ENCODE results near the gene RRAGD.

The RRAGD gene

DNA sequence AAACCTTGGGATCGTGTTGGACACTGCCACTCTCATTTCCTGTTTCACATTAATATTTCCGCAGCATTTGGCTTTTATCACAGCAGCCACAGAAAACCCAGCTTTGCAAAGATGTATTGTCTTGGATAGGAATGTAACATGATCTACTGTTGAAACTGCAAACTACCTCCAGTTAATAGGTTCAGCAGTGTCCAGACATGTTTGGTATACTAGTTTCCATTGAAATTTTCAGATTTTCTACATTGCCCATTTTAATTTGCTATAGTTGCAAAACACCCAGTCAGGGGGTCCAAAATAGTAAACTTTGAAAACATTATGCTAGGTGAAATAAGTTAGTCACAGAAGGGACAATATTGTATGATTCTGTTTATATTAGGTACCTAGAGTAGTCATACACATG lies 24.2 kb upstream of the RRAGD start:
- H3K9ac ChIP-seq (ENCODE audit: low read depth, low read length) = no peak overlapping the region
- H3K4me1 ChIP-seq (ENCODE audit: insufficient read depth, low read length) = peaks cover 15% of the 10 kb centered on the region
- no peak overlapping the region for H3K4me3 ChIP-seq (ENCODE audit: low read length)
- WGBS = 97% methylated on average over 2 of the region's 2 CpGs
- H3K27ac ChIP-seq (ENCODE audit: low read depth, low read length) = no peak overlapping the region
- H3K27me3 ChIP-seq (ENCODE audit: insufficient read depth, low read length) = peaks cover 81% of the 10 kb centered on the region
- H3K36me3 ChIP-seq (ENCODE audit: insufficient read depth, low read length) = no peaks in the 10 kb centered on the region
- no peaks in the 10 kb centered on the region for H3K9me3 ChIP-seq (ENCODE audit: insufficient read depth, low read depth, low read length)

DNA sequence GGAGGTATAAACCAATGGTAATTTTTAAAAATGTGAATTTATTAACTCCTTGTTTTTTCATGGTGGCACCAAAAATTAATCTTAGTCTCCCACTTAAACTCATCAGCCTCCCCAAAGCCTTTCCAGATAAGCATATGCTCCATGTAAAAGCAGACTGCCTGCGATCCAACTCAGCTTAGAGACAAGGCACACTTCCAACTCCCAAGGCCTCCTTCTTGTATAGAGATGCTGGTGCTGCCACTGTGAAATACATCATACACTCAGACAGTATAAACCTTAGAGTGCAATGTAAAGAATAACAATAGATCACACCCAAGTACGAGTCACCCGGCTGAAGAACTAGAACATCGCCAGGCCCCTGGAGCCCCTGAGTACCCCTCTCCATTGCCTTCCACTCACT lies 22.9 kb upstream of the RRAGD start:
- no peak overlapping the region for H3K9ac ChIP-seq (ENCODE audit: low read depth, low read length)
- no peak overlapping the region for H3K27ac ChIP-seq (ENCODE audit: low read depth, low read length)
- H3K9me3 ChIP-seq (ENCODE audit: insufficient read depth, low read depth, low read length) = no peaks in the 10 kb centered on the region
- H3K36me3 ChIP-seq (ENCODE audit: insufficient read depth, low read length) = no peaks in the 10 kb centered on the region
- 93% methylated on average over 4 of the region's 4 CpGs for WGBS
- H3K4me1 ChIP-seq (ENCODE audit: insufficient read depth, low read length) = peaks cover 15% of the 10 kb centered on the region
- no peak overlapping the region for H3K4me3 ChIP-seq (ENCODE audit: low read length)
- peaks cover 69% of the 10 kb centered on the region for H3K27me3 ChIP-seq (ENCODE audit: insufficient read depth, low read length)

DNA sequence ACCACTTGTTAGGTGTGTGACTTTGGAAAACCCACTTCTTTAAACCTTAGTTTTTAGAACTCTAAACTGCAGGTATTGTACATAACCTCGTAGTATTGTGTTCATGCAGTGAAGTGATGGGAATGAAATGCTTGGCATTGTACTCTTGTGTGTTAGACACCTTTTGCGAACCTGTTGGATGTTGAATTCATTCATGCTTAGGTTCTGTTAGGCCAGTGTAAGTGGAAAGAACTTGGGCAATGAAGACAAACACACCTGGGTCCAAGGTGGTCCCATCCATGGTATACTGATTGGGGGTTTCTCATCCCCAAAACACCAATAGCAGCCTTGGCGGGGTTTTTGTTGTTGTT lies 22.1 kb upstream of the RRAGD start:
- no peaks in the 10 kb centered on the region for H3K9me3 ChIP-seq (ENCODE audit: insufficient read depth, low read depth, low read length)
- H3K4me3 ChIP-seq (ENCODE audit: low read length) = peak overlapping the region; percentile 72
- H3K27me3 ChIP-seq (ENCODE audit: insufficient read depth, low read length) = peaks cover 63% of the 10 kb centered on the region
- 89% methylated on average over 3 of the region's 3 CpGs for WGBS
- H3K27ac ChIP-seq (ENCODE audit: low read depth, low read length) = no peak overlapping the region
- no peaks in the 10 kb centered on the region for H3K36me3 ChIP-seq (ENCODE audit: insufficient read depth, low read length)
- peaks cover 15% of the 10 kb centered on the region for H3K4me1 ChIP-seq (ENCODE audit: insufficient read depth, low read length)
- no peak overlapping the region for H3K9ac ChIP-seq (ENCODE audit: low read depth, low read length)

DNA sequence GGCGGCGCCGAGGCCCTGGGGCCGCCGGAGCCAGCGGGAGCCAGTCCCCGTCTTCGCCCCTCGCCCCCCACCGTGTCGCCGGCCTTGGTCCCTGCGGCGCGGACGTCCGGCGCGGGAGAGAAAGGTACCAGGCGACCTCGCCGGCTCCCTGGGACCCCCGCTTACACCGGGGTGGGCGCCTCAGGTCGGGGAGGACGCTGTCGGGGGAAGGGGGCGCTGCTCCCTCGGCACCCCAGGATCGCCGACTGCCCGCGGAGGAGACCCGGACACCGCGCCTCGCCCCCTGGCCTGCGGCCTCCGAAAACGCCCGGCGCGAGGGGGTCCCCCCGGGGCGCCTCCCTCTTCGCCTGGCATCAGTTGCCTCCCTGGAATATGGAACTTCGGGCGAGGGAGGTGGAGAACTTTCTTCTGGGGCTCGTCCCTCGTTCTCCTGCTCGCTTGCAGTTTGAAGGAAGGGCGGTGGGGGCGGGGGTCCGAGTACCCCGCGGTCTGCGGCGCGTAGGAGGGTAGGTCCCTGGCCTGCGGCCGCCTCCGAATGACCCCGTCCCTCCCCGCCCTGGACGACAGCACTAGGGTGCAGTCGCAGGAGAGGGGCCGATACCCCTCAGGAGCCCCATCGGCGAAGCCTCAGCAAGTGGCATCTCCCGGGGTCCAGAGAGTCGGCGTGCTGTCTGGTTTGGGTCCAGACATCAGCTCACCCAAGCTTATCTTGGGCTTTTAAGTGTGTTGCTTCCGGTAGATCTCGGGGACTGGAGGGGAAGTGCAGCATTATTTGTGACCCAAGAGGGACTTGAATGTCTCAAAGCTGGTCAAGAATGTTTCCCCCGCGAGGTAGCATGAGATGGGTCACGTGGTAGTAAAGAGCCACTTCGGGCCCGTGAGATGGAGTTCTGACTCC lies 21.4 kb upstream of the RRAGD start:
- H3K9me3 ChIP-seq (ENCODE audit: insufficient read depth, low read depth, low read length) = no peaks in the 10 kb centered on the region
- no peak overlapping the region for H3K27ac ChIP-seq (ENCODE audit: low read depth, low read length)
- H3K4me1 ChIP-seq (ENCODE audit: insufficient read depth, low read length) = peaks cover 15% of the 10 kb centered on the region
- WGBS = 4% methylated on average over 80 of the region's 80 CpGs
- H3K9ac ChIP-seq (ENCODE audit: low read depth, low read length) = peak overlapping the region; percentile 65
- peaks cover 57% of the 10 kb centered on the region for H3K27me3 ChIP-seq (ENCODE audit: insufficient read depth, low read length)
- no peaks in the 10 kb centered on the region for H3K36me3 ChIP-seq (ENCODE audit: insufficient read depth, low read length)
- H3K4me3 ChIP-seq (ENCODE audit: low read length) = peak overlapping the region; percentile 72

DNA sequence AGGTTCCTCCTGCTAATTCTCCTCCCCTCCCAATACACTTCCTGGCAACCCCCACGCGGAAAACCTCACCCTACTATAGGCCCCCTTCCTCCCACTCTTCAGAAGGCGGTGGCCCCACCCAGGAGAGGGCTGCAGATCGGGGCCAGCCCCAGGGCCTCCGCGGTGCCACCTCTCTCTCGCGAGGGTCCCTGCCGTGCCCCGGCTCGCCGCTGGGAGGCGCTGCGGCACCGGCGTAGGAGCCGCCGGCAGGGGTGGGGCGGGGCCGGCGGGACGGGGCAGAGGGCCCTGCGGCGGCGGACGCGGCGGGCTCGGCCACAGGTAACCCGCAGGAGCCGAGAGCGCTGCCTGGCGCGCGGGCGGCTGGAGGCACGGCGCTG lies 20.8 kb upstream of the RRAGD start, which contains the start of gene ANKRD6:
TSS of gene ANKRD6 (plus strand) at position 278 of the 377 bp plus-strand sequence. CDS start 133,825 bp downstream, outside the sequence.
- Histone ChIP-seq H3K27ac (ENCODE audit: low read depth, low read length) (no peak within 1 kb of the TSS), H3K4me1 (ENCODE audit: insufficient read depth, low read length) (peaks cover 15% of the 10 kb centered on the region), H3K36me3 (ENCODE audit: insufficient read depth, low read length) (no peaks in the 10 kb centered on the region), H3K9me3 (ENCODE audit: insufficient read depth, low read depth, low read length) (no peaks in the 10 kb centered on the region), H3K9ac (ENCODE audit: low read depth, low read length) (peak within 1 kb of the TSS; percentile 65), H3K27me3 (ENCODE audit: insufficient read depth, low read length) (peaks cover 50% of the 10 kb centered on the region), H3K4me3 (ENCODE audit: low read length) (peak within 1 kb of the TSS; percentile 72)
- 1% methylated on average over 38 of the region's 38 CpGs for WGBS

DNA sequence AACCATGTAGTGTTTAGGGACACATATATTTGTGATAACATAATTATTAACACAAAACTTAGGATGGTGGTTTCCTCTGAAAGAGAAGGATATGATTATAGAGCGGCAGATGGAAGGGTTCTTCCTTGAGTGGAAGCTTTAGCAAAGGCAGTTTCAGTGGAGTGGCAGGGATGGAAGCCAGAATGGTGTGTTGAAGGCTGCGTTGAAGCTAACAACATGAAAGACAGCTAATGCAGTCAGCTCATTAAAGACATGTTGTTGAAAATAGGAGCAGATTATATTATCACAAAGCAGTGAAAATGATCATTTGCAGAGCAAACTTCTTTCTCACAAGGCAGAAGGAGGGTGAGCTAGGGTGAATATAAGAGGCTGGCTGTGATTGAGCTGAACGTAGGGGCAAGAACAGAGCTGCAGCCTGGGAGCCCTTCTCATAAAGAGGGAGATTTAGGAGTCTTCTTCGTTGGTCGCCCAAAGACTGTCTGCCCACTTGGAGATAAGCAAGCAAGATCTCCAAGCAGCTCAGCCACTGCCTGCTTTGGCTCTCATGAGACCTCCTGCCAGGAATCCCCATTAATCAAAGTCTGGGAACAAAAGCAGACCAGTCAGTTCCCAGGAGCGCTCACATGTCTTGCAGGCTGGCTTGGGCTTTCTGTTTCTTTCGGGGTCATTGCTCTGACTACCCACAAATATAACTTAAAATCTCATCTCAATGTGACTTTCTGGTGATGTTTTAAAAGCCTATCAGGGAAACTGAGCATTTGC lies 18.3 kb upstream of the RRAGD start:
- H3K4me3 ChIP-seq (ENCODE audit: low read length) = no peak overlapping the region
- no peak overlapping the region for H3K9ac ChIP-seq (ENCODE audit: low read depth, low read length)
- no peaks in the 10 kb centered on the region for H3K9me3 ChIP-seq (ENCODE audit: insufficient read depth, low read depth, low read length)
- no peak overlapping the region for H3K27ac ChIP-seq (ENCODE audit: low read depth, low read length)
- peaks cover 29% of the 10 kb centered on the region for H3K27me3 ChIP-seq (ENCODE audit: insufficient read depth, low read length)
- 63% methylated on average over 7 of the region's 7 CpGs for WGBS
- H3K4me1 ChIP-seq (ENCODE audit: insufficient read depth, low read length) = 0 out of 2 replicates have a peak, but pooled peaks cover 2% of the 10 kb centered on the region
- no peaks in the 10 kb centered on the region for H3K36me3 ChIP-seq (ENCODE audit: insufficient read depth, low read length)

DNA sequence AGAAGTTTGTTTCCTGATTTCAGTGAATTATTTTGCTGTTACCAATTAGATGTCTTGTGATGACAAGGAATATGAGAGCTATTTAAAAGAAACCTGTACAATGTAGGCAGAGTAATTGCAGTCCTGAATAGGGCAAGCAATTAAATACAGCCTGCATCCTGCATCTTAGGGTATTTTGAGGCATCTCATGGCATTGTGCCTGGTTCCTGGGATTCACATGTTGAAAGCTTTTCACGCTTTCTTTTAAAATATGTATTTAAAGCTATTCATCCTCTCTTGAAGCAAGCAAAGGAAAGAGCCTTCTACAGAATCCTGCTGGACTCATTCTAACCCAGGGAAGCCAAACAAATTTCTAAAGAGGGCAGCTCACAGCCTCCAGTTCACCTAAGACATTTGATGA lies 4.7 kb upstream of the RRAGD start:
- H3K27me3 ChIP-seq (ENCODE audit: insufficient read depth, low read length) = peaks cover 28% of the 10 kb centered on the region
- H3K4me1 ChIP-seq (ENCODE audit: insufficient read depth, low read length) = peaks cover 4% of the 10 kb centered on the region; the same call in 1 of the 2 replicates
- no peaks in the 10 kb centered on the region for H3K36me3 ChIP-seq (ENCODE audit: insufficient read depth, low read length)
- H3K9me3 ChIP-seq (ENCODE audit: insufficient read depth, low read depth, low read length) = no peaks in the 10 kb centered on the region
- no peak overlapping the region for H3K27ac ChIP-seq (ENCODE audit: low read depth, low read length)
- H3K4me3 ChIP-seq (ENCODE audit: low read length) = no peak overlapping the region
- H3K9ac ChIP-seq (ENCODE audit: low read depth, low read length) = no peak overlapping the region
- WGBS = 100% methylated on average over 1 of the region's 1 CpG

DNA sequence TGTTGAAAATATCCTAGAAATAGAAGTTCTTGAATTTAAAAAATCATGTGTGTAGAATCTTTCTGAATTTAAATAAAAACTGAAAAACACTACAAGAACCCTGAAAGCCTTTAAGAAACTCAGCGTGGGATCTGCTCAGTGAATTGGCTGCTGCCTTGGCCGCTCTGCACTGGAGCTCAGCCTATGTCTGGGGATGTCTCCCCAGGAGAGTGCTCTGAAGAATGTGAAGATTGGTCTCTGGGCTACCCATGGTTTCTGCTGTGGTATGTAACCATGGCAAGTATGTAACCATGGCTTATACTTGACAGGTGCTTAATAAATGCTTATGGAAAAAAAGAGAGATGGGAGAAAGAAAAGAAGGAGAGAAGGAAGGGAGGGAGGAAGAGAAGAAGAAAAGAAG lies 3.1 kb upstream of the RRAGD start:
- Histone ChIP-seq H3K27ac (ENCODE audit: low read depth, low read length) (no peak overlapping the region), H3K27me3 (ENCODE audit: insufficient read depth, low read length) (peaks cover 44% of the 10 kb centered on the region), H3K4me3 (ENCODE audit: low read length) (no peak overlapping the region), H3K9me3 (ENCODE audit: insufficient read depth, low read depth, low read length) (no peaks in the 10 kb centered on the region), H3K36me3 (ENCODE audit: insufficient read depth, low read length) (no peaks in the 10 kb centered on the region), H3K9ac (ENCODE audit: low read depth, low read length) (no peak overlapping the region), H3K4me1 (ENCODE audit: insufficient read depth, low read length) (peaks cover 10% of the 10 kb centered on the region)
- WGBS = 55% methylated on average over 2 of the region's 2 CpGs

DNA sequence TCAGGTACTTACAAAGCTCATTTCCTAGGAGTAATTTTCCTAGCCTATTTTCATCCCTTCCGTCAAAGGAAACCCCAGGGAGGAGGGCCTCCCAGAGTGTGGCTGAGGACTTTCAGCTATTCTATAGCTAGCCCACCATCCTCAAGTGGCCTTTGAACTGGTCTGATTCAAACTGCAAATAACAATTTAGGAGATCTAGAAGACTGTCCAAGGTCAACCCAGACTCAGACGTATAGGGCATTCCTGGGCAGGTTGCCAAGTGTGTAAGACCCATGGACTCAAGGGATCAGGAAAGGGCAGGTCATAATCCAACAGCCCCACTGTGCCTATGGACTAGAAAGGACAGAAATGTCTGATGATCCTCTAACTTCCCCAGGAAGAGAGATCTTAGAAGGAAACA lies 2.1 kb upstream of the RRAGD start:
- H3K9me3 ChIP-seq (ENCODE audit: insufficient read depth, low read depth, low read length) = no peaks in the 10 kb centered on the region
- no peak overlapping the region for H3K27ac ChIP-seq (ENCODE audit: low read depth, low read length)
- H3K27me3 ChIP-seq (ENCODE audit: insufficient read depth, low read length) = peaks cover 52% of the 10 kb centered on the region
- no peaks in the 10 kb centered on the region for H3K36me3 ChIP-seq (ENCODE audit: insufficient read depth, low read length)
- peaks cover 20% of the 10 kb centered on the region for H3K4me1 ChIP-seq (ENCODE audit: insufficient read depth, low read length)
- no peak overlapping the region for H3K4me3 ChIP-seq (ENCODE audit: low read length)
- no peak overlapping the region for H3K9ac ChIP-seq (ENCODE audit: low read depth, low read length)
- WGBS = 44% methylated on average over 2 of the region's 2 CpGs

DNA sequence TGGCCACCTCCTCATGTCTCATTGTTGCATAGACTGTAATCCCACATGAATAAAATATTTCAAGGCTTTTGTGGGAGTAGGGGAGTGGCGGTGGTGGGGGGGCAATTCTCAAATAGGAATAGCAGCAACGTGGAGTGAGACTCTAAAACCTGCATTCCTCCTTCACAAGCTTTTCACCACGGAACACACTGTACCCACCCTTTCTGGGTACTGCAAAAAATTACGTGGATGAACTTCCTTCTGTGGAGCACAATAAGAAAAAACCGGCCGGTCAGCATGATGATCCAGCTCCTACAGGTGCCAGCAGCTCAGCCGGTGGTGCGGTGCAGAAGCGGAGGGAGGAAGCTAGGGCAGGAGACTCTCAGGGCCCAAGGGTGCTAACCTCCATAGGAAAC lies 930 bp upstream of the RRAGD start:
- Histone ChIP-seq H3K27ac (ENCODE audit: low read depth, low read length) (no peak overlapping the region), H3K4me1 (ENCODE audit: insufficient read depth, low read length) (peaks cover 31% of the 10 kb centered on the region), H3K36me3 (ENCODE audit: insufficient read depth, low read length) (no peaks in the 10 kb centered on the region), H3K27me3 (ENCODE audit: insufficient read depth, low read length) (peaks cover 58% of the 10 kb centered on the region), H3K9ac (ENCODE audit: low read depth, low read length) (no peak overlapping the region), H3K9me3 (ENCODE audit: insufficient read depth, low read depth, low read length) (no peaks in the 10 kb centered on the region), H3K4me3 (ENCODE audit: low read length) (peak overlapping the region; percentile 67)
- WGBS = 71% methylated on average over 8 of the region's 9 CpGs
